Measurements from ENCODE around the gene SH3TC1. TPM values are rescaled to one million over a fixed set of nuclear protein-coding genes. Genes with fewer than 3 reads are reported as not detected.

The SH3TC1 gene
- total RNA-seq, 1 donor from 2014 or later = 227 TPM

DNA sequence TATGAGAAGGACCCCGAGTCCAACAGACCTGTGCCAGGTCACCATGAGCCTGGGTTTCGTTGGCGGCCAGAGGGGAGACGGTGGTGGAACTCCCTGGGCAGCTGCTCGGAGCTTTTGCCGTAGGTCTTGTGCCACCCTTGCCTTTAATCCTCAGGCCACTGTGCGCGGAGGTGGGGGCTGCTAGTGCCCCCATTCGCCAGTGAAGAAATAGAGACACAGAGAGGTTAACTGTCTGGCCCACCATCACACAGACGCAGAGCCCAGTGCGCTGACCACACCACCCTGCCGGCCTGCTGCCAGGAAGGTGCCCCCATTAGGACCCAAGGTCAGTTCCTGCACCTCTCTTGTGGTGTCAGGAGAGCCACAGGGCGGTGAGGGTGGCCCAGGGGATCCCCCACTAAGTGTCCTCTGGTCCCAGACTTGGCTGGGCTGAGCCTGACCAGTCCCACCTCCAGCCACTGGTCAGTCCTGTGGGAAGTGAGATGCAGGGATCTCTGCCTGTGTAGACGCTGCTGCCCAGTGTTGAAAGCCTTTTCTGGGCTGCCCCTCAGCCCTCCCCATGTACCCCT is 42.2 kb downstream of the SH3TC1 start:
- no peak for DNase-seq (ENCODE audit: extremely low read depth, low read depth, low spot score)

DNA sequence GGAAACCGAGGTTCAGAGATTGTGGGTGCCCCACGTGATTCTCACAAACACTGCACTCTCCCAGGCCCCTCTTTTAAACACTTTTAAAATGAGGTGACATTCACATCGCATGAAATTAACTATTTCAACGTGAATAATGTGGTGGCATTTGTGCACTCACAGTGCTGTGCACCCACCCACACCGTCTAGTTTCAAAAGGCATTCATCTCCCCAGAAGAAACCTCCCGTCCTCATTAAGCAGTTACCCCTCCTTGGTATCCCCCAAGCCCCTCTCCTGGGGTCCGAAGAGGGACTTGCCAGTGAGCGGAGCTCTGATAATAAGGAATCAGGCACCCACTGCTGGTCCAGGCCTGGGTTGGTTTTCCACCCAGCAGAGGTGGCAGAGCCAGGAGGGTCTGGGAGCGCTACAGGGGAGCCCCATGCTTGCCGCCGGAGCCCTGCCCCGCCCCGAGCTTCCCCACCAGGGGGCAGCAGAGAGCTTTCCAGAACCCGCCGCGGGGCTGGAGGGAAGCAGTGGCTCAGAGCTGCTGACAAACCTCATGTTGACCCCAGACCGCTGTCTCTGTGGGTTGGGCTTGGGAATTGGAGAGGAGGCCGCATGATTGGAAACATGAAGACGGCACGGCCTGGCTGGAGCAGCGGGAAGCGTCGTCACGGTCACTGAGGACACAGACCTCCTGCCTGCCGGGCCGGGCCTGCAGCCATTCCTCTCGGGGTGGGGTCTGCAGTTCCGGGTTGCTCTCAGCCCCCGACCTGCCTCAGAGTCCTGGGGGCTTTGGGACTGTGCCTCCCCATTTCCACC is 43.0 kb downstream of the SH3TC1 start:
- no peak for DNase-seq (ENCODE audit: extremely low read depth, low read depth, low spot score)

- no peak for DNase-seq (ENCODE audit: extremely low read depth, low read depth, low spot score)
Observed at GRCh38 chr4:8242782-8243560, 43.9 kb downstream of the SH3TC1 start.

GRCh38 chr4:8244001-8244757 is 45.1 kb downstream of the SH3TC1 start:
- DNase-seq (ENCODE audit: extremely low read depth, low read depth, low spot score) = no peak

DNA sequence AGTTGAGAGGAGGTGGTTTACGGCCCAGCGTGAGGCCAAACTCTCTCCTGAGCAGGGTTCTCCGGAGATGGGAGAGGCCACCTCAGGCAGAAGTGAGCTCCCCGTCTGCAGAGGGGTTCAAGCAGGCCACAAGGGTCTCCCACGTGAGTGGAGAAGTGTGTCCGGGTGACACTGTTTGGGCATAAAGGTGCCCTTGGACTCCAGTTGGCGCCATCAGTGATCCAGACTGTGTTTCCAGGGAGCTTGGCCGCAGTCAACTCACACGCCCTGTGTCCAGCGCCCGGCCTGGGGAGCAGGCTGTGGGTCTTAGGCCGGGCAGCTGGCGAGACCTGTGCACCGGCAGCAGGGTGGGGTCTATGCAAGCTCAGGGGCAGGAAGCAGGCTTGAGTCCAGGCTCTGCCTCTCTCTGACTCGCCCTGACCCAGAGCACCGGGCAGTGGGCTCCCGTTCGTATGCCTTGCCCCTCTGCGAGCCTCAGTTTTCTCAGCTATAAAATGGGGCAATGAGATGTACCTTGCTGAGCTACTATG is 45.9 kb downstream of the SH3TC1 start:
- no peak for DNase-seq (ENCODE audit: extremely low read depth, low read depth, low spot score)

DNA sequence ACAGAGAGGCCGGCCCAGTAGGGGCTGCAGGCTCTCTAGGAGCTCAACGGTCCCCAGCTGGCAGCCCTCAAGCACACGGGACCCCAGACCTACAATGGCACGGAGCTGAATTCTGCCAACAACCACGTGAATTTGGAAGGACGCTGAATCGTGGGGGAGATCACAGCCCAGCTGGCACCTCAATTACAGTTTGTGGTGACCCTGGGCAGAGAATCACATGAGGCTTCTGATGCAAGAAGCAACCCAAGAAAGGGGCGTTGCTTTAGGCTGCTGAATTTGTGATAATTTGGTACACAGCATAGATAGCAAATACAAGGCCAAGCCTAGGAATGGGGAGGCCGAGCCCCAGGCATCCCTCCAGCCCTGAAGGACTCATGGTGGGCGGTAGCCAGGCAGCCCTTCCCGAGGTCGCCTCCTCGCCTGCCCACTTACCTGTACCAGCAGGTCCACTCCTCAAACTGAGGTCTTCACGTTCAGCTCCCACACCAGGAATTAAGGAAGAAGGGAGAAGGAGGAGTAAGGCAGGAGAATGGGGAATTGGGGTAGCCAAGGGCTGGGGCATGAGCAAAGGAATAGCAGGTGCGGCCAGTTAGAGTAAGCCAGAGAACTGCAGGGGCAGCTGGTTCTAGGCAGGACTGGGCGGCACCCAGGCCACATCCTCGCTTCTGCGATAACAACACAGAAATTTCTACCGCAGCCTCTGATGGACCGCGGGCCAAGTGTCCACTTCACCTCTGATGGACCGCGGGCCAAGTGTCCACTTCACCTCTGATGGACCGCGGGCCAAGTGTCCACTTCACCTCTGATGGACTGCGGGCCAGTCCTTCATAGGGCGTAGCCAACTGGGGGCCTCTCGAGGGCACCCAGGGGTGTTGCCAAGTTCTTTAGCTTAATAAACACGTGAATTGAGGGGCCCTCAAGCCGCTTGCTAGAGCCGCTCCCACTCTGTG is 47.1 kb downstream of the SH3TC1 start:
- DNase-seq (ENCODE audit: extremely low read depth, low read depth, low spot score) = no peak

- DNase-seq (ENCODE audit: extremely low read depth, low read depth, low spot score) = no peak
Observed at GRCh38 chr4:8247047-8247930, 48.2 kb downstream of the SH3TC1 start.

- no peak for DNase-seq (ENCODE audit: extremely low read depth, low read depth, low spot score)
Observed at GRCh38 chr4:8248091-8248490, 49.0 kb downstream of the SH3TC1 start.

GRCh38 chr4:8250227-8250626 is 51.1 kb downstream of the SH3TC1 start:
- no peak for DNase-seq (ENCODE audit: extremely low read depth, low read depth, low spot score)

GRCh38 chr4:8250637-8251036 is 51.5 kb downstream of the SH3TC1 start:
- no peak for DNase-seq (ENCODE audit: extremely low read depth, low read depth, low spot score)

GRCh38 chr4:8251110-8251883 is 52.2 kb downstream of the SH3TC1 start:
- DNase-seq (ENCODE audit: extremely low read depth, low read depth, low spot score) = no peak

DNA sequence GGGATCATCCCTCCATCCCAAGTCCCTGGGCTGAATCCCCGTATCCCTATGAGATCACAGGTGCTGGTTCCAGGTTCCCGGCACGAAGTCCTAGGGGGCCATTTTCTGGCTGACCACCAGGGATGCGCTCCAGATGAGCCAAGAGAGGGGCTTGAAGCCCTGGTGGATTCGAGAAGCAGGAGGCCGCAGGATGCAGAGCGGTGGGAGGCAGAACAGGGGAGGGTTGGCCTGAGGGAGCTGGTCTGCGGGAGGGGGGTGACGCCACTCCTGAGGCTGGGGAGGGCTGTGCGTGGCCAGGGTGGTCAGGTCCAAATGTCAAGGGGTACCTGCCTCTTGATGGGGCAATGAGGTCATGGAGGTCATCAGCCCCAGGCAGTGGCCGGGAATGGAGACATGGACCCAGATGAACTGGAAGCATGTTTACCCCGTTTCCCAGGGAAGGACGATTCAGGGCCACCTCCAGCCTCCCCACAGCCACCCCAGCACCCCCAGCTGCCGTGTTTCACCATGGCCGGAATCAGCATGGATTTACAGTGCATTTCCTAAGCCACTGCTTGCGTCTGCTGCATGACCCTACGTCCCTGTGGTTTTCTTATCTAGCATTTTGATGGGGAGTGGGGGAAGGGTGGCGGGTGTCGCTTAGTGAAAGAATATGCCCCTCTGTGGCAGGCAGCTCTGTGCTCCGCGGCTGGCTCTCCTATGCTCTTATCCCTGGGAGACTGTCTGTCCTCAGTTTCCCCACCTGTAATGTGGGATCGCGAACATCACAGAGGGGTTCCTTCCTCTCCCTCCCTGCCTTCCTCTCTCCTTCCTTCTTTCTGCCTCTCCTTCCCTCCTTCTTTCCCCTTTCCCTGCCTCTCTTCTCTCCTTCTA is 53.4 kb downstream of the SH3TC1 start:
- DNase-seq (ENCODE audit: extremely low read depth, low read depth, low spot score) = no peak

GRCh38 chr4:8254076-8254475 is 55.0 kb downstream of the SH3TC1 start:
- no peak for DNase-seq (ENCODE audit: extremely low read depth, low read depth, low spot score)

GRCh38 chr4:8255698-8256441 is 56.8 kb downstream of the SH3TC1 start:
- no peak for DNase-seq (ENCODE audit: extremely low read depth, low read depth, low spot score)

- no peak for DNase-seq (ENCODE audit: extremely low read depth, low read depth, low spot score)
Observed at GRCh38 chr4:8257854-8258253, 58.8 kb downstream of the SH3TC1 start.

DNA sequence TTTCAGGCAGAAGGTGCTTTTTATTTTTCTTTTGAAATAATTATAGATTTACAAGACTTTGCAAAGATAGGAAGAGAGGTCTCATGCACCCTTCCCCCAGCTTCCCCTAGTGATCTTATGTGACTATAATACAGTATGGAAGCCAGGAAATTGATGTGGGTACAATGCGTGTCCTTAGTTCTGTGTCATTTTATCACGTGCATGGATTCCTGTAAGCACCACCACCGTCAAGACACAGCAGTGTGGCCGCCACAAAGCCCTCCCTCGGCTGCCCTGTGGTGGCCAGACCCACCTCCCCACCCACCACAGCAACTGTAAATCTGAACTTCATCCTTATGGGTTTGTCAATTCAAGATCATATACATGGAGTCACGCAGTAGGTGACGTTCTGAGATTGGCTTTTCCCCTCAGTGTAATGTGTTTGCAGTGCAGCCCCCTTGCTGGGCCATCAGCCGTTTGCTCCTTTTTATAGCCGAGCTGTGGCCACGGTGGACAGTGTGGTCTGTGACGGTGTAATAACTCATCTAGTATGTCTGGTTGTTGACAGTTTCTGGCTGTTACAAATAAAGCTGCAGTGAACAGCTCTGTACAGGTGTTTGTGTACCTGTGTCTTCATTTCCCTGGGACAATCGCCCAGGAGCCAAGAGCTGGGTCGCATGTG is 59.6 kb downstream of the SH3TC1 start:
- no peak for DNase-seq (ENCODE audit: extremely low read depth, low read depth, low spot score)

All from glomerular endothelial cell (primary cell).